GM23248 (cell line): ENCODE results near the gene HECTD4.

ENCODE experiments used
- EZH2 ChIP-seq: fragments of 200-600 bp; sonication (generic); IDR thresholded peaks from 2 replicates; pipeline ENCODE4 v1.6.1; 2018; ENCODE audit warnings: antibody characterized with exemption, mild to moderate bottlenecking; ENCODE audit not compliant: insufficient read depth, poor library complexity, severe bottlenecking
- EZH2phosphoT487 ChIP-seq: fragments of 200-600 bp; sonication (generic); IDR thresholded peaks from 2 replicates; pipeline ENCODE4 v1.6.1; 2018; ENCODE audit warnings: antibody characterized with exemption, moderate library complexity, mild to moderate bottlenecking, low read depth; ENCODE audit not compliant: insufficient read depth

GRCh38 chr12:112413855-112414625, 31.8 kb upstream of the HECTD4 start:
- TF ChIP-seq EZH2phosphoT487 (no peak), EZH2 (no peak)
